SU-DHL-6 (cell line): ENCODE data around the gene TRDMT1.

ENCODE experiments used
- H2AFZ ChIP-seq: fragments of 200-600 bp; sonication (generic); 2 replicates; pipeline ENCODE4 v1.6.1; 2014; ENCODE audit warnings: low read depth, mild to moderate bottlenecking, moderate library complexity, mixed read lengths, antibody characterized with exemption, low read length; ENCODE audit not compliant: severe bottlenecking
- H3F3A ChIP-seq: fragments of 200-600 bp; shearing (Covaris generic); 2 replicates; pipeline ENCODE4 v1.6.0; 2016; ENCODE audit warnings: antibody characterized with exemption, mild to moderate bottlenecking; ENCODE audit not compliant: insufficient read depth
- H3K27ac ChIP-seq: fragments of 200-600 bp; sonication (generic); 2 replicates; pipeline ENCODE4 v1.5.1; 2016; ENCODE audit warnings: low read depth, mild to moderate bottlenecking, low read length, moderate library complexity, mixed read lengths
- H3K27me3 ChIP-seq: fragments of 200-600 bp; sonication (generic), shearing (Covaris generic); 2 replicates; pipeline ENCODE4 v1.6.0; 2014; ENCODE audit warnings: mild to moderate bottlenecking, low read length
- H3K36me3 ChIP-seq: fragments of 200-600 bp; sonication (generic); 2 replicates; pipeline ENCODE4 v1.6.1; 2014; ENCODE audit warnings: mild to moderate bottlenecking, low read length, mixed read lengths
- H3K4me2 ChIP-seq: fragments of 300-600, 200-600 bp; shearing (Covaris generic), sonication (generic); 2 replicates; pipeline ENCODE4 v1.6.0; 2014; ENCODE audit warnings: low read length, low read depth, mild to moderate bottlenecking; ENCODE audit not compliant: poor library complexity, severe bottlenecking
- H3K4me3 ChIP-seq: fragments of 200-600 bp; sonication (generic); 2 replicates; pipeline ENCODE4 v1.5.1; 2014; ENCODE audit warnings: antibody characterized with exemption, low read length, mild to moderate bottlenecking, mixed read lengths; ENCODE audit not compliant: insufficient read depth, poor library complexity, severe bottlenecking
- H3K79me2 ChIP-seq: fragments of 200-600 bp; sonication (generic); 2 replicates; pipeline ENCODE4 v1.6.1; 2014; ENCODE audit warnings: mild to moderate bottlenecking, low read length, moderate library complexity; ENCODE audit not compliant: insufficient read depth
- H3K9ac ChIP-seq: fragments of 200-600 bp; sonication (generic); 2 replicates; pipeline ENCODE4 v1.7.0; 2014; ENCODE audit warnings: mild to moderate bottlenecking, low read length
- H3K9me2 ChIP-seq: fragments of 200-600 bp; sonication (generic); replicated peaks from 2 replicates; pipeline ENCODE4 v1.6.1; 2014; ENCODE audit warnings: low read length; ENCODE audit not compliant: insufficient read depth
- H3K9me3 ChIP-seq: fragments of 200-600 bp; sonication (generic); 2 replicates; pipeline ENCODE4 v1.6.1; 2014; ENCODE audit warnings: low read length, mixed read lengths; ENCODE audit not compliant: insufficient read depth
- H4K20me1 ChIP-seq: fragments of 200-600 bp; sonication (generic); 2 replicates; pipeline ENCODE4 v1.6.1; 2014; ENCODE audit warnings: low read depth, mild to moderate bottlenecking, antibody characterized with exemption, low read length, moderate library complexity, mixed read lengths
- EZH2phosphoT487 ChIP-seq: fragments of 200-600 bp; sonication (generic), shearing (Covaris generic); conservative IDR thresholded peaks from 2 replicates; pipeline ENCODE4 v1.6.1; 2018; ENCODE audit warnings: mild to moderate bottlenecking, antibody characterized with exemption, low read length, moderate library complexity, mixed read lengths
- TF ChIP-seq, protein P1 (sequence below): fragments of 200-600 bp; sonication (generic); IDR thresholded peaks from one replicate; pipeline ENCODE4 v1.5.1; 2017; ENCODE audit warnings: antibody characterized with exemption, mild to moderate bottlenecking, low read length, moderate library complexity; ENCODE audit not compliant: insufficient read depth, poor library complexity, severe bottlenecking

Gene TRDMT1

DNA sequence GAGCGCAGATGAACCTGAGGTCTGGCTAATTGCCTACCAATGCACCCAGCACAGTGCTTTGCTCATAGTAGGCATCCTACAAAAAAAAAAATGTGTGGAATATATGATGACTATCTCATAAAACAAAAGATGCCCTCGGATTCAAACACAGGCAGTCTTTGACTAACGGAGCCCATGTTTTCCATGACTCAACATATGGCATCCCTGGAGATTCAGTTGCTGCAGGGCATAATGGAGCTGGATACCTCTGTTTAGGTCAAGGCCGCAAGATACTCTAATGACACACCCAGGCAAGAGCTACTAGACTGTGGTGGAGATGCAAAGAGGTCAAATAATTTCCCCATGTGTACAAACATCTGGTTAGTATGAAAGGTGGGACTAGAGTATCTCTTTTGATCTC is 88.1 kb downstream of the TRDMT1 start:
- no peak for TF ChIP-seq EZH2phosphoT487
- TF ChIP-seq, protein P1, sequence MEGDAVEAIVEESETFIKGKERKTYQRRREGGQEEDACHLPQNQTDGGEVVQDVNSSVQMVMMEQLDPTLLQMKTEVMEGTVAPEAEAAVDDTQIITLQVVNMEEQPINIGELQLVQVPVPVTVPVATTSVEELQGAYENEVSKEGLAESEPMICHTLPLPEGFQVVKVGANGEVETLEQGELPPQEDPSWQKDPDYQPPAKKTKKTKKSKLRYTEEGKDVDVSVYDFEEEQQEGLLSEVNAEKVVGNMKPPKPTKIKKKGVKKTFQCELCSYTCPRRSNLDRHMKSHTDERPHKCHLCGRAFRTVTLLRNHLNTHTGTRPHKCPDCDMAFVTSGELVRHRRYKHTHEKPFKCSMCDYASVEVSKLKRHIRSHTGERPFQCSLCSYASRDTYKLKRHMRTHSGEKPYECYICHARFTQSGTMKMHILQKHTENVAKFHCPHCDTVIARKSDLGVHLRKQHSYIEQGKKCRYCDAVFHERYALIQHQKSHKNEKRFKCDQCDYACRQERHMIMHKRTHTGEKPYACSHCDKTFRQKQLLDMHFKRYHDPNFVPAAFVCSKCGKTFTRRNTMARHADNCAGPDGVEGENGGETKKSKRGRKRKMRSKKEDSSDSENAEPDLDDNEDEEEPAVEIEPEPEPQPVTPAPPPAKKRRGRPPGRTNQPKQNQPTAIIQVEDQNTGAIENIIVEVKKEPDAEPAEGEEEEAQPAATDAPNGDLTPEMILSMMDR, result no peak
- Histone ChIP-seq H3K4me3 (no peak overlapping the region), H3K27me3 (no peaks in the 10 kb centered on the region), H3K9me2 (no peaks in the 10 kb centered on the region), H2AFZ (no peak overlapping the region), H3F3A (no peaks in the 10 kb centered on the region), H3K4me2 (no peak overlapping the region), H3K36me3 (no peaks in the 10 kb centered on the region), H3K79me2 (no peaks in the 10 kb centered on the region), H3K27ac (no peak overlapping the region), H3K9ac (no peak overlapping the region), H4K20me1 (no peaks in the 10 kb centered on the region), H3K9me3 (no peaks in the 10 kb centered on the region)

GRCh38 chr10:17112566-17112965 is 88.9 kb downstream of the TRDMT1 start:
- H3K79me2 ChIP-seq, result no peaks in the 10 kb centered on the region
- no peaks in the 10 kb centered on the region for H3K36me3 ChIP-seq
- no peak overlapping the region for H3K27ac ChIP-seq
- H2AFZ ChIP-seq, result no peak overlapping the region
- no peak overlapping the region for H3K9ac ChIP-seq
- H3K9me2 ChIP-seq, result no peaks in the 10 kb centered on the region
- H3K4me3 ChIP-seq, result no peak overlapping the region
- H3F3A ChIP-seq, result no peaks in the 10 kb centered on the region
- H3K9me3 ChIP-seq, result no peaks in the 10 kb centered on the region
- H3K4me2 ChIP-seq, result no peak overlapping the region
- no peaks in the 10 kb centered on the region for H4K20me1 ChIP-seq
- TF ChIP-seq, protein P1, result no peak
- TF ChIP-seq EZH2phosphoT487, result no peak
- no peaks in the 10 kb centered on the region for H3K27me3 ChIP-seq

- Histone ChIP-seq H3K79me2 (no peaks in the 10 kb centered on the region), H3K27me3 (no peaks in the 10 kb centered on the region), H3K4me2 (no peak overlapping the region), H2AFZ (no peak overlapping the region), H3K9ac (no peak overlapping the region), H3K9me2 (no peaks in the 10 kb centered on the region), H3K9me3 (no peaks in the 10 kb centered on the region), H3F3A (no peaks in the 10 kb centered on the region), H3K36me3 (no peaks in the 10 kb centered on the region), H3K4me3 (no peak overlapping the region), H3K27ac (no peak overlapping the region), H4K20me1 (no peaks in the 10 kb centered on the region)
- TF ChIP-seq, protein P1, result no peak
- no peak for TF ChIP-seq EZH2phosphoT487
These were observed 91.8 kb downstream of the TRDMT1 start for GRCh38 chr10:17109475-17110207.
